PC-3 (cell line): Measurements from ENCODE around the gene IFI6.
A peak's percentile ranks its signal among the peaks of the same experiment; 100 is the strongest.

ENCODE experiments used
- EZH2 ChIP-seq: fragments of 300-600 bp; sonication (generic); IDR thresholded peaks from one replicate; pipeline ENCODE4 v1.6.1; 2017; ENCODE audit warnings: antibody characterized with exemption, mild to moderate bottlenecking, low read length; ENCODE audit not compliant: unreplicated experiment
- EZH2phosphoT487 ChIP-seq: fragments of 300-600 bp; sonication (generic); IDR thresholded peaks from 2 replicates; pipeline ENCODE4 v1.6.1; 2018; ENCODE audit warnings: mild to moderate bottlenecking, antibody characterized with exemption, low read length, borderline replicate concordance
- TF ChIP-seq, protein P1 (sequence below): fragments of 300-600 bp; sonication (generic); conservative IDR thresholded peaks from 2 replicates; pipeline ENCODE4 v1.5.1; 2017; ENCODE audit warnings: antibody characterized with exemption, low read depth, mild to moderate bottlenecking, low read length

- TF ChIP-seq EZH2 (no peak), EZH2phosphoT487 (no peak)
- TF ChIP-seq, protein P1, sequence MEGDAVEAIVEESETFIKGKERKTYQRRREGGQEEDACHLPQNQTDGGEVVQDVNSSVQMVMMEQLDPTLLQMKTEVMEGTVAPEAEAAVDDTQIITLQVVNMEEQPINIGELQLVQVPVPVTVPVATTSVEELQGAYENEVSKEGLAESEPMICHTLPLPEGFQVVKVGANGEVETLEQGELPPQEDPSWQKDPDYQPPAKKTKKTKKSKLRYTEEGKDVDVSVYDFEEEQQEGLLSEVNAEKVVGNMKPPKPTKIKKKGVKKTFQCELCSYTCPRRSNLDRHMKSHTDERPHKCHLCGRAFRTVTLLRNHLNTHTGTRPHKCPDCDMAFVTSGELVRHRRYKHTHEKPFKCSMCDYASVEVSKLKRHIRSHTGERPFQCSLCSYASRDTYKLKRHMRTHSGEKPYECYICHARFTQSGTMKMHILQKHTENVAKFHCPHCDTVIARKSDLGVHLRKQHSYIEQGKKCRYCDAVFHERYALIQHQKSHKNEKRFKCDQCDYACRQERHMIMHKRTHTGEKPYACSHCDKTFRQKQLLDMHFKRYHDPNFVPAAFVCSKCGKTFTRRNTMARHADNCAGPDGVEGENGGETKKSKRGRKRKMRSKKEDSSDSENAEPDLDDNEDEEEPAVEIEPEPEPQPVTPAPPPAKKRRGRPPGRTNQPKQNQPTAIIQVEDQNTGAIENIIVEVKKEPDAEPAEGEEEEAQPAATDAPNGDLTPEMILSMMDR: peak; percentile 80
Observed at GRCh38 chr1:27643600-27644368, 28.2 kb downstream of the IFI6 start.
